ENCODE measurements around the gene SPRY4.

DNA sequence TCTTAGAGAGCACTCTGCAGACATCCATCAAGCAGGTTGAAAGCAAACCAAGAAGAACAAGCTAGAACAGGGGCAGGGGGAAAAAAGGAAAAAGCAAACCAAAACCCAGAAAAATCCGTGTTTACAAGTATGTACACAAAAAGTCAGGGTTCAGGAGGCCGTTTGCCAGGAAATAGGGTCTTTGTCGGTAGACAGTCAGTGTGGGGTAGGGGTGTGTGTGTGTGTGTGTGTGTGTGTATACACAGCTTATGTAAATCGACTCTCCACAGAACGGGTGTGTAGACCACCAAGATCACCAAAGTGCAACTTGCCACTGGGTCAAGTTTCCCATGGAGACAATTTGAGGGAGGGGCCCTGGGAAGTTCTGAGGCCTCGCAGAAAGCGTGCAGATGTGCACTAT lies 13.1 kb downstream of the SPRY4 start:
- TF ChIP-seq, protein P1, sequence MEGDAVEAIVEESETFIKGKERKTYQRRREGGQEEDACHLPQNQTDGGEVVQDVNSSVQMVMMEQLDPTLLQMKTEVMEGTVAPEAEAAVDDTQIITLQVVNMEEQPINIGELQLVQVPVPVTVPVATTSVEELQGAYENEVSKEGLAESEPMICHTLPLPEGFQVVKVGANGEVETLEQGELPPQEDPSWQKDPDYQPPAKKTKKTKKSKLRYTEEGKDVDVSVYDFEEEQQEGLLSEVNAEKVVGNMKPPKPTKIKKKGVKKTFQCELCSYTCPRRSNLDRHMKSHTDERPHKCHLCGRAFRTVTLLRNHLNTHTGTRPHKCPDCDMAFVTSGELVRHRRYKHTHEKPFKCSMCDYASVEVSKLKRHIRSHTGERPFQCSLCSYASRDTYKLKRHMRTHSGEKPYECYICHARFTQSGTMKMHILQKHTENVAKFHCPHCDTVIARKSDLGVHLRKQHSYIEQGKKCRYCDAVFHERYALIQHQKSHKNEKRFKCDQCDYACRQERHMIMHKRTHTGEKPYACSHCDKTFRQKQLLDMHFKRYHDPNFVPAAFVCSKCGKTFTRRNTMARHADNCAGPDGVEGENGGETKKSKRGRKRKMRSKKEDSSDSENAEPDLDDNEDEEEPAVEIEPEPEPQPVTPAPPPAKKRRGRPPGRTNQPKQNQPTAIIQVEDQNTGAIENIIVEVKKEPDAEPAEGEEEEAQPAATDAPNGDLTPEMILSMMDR (conservative IDR thresholded peaks at IDR 0.05) = no peak
- TF ChIP-seq ZFX (IDR thresholded peaks at IDR 0.05) = no peak

Data from C4-2B (cell line).